ENCODE measurements around the gene CWC15.
"Not testable (repeated sequence)": the region's sequence is repeated elsewhere in the genome, so short reads cannot be mapped to it uniquely, and the experiment has no call there.

The CWC15 gene

GRCh38 chr11:94956963-94957362 is 16.4 kb downstream of the CWC15 start:
- in situ Hi-C loops (cut with MboI; ENCODE audit: low sequenced_read_pairs): no loop called here

- in situ Hi-C loops (cut with MboI; ENCODE audit: low sequenced_read_pairs): no loop called here
Observed at GRCh38 chr11:94954753-94955152, 18.6 kb downstream of the CWC15 start.

DNA sequence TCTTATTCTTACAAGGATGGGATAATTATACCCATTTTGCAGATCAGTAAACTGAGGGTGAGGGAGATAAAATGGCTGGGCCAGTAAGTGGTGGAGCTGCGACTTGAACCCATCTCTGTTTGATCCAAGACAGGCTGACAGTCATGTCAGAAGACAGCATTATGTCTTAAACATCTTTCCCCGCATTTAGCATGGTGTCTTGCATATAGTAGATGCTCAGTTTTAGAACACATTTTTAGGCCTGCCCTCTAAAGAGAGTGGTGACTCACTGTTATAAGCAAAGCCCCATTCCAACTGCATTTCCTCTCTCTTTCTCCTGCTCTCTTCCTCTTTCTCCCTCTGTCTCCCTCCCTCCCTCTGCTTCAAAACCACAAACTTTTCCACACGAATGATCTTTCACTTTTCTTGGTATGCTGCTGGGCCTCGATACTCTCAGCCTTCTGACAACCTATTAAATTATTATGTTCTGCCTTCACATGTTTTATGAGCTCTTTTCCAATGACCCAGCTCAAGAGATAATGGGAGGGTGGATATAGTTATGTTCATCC is 25.2 kb downstream of the CWC15 start:
- in situ Hi-C loops (cut with MboI; ENCODE audit: low sequenced_read_pairs): no loop called here

DNA sequence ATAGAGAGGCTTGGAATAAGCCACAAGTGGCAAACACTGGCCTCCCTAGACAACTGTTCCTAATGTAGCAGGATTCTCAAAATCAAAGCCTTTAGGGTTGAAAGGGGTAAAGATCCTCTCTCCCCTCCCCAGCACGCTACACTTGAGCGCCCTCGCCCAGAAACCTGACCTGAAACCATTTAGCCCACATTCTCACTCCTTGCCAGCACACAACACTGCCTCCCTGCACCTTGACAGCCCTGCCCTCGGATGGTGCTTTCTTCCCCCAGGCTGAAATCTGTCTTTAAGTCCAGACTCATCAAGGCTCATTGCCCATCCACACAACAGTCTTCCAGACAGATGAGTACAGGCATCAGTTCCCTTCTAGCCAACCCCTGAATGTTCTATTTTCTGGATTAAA is 26.5 kb downstream of the CWC15 start:
- in situ Hi-C loops (cut with MboI; ENCODE audit: low sequenced_read_pairs): no loop called here

GRCh38 chr11:94941131-94941530 is 32.2 kb downstream of the CWC15 start:
- in situ Hi-C loops (cut with MboI; ENCODE audit: low sequenced_read_pairs): no loop called here

- in situ Hi-C loops (cut with MboI; ENCODE audit: low sequenced_read_pairs): no loop called here
Observed at GRCh38 chr11:94939346-94939745, 34.0 kb downstream of the CWC15 start.

DNA sequence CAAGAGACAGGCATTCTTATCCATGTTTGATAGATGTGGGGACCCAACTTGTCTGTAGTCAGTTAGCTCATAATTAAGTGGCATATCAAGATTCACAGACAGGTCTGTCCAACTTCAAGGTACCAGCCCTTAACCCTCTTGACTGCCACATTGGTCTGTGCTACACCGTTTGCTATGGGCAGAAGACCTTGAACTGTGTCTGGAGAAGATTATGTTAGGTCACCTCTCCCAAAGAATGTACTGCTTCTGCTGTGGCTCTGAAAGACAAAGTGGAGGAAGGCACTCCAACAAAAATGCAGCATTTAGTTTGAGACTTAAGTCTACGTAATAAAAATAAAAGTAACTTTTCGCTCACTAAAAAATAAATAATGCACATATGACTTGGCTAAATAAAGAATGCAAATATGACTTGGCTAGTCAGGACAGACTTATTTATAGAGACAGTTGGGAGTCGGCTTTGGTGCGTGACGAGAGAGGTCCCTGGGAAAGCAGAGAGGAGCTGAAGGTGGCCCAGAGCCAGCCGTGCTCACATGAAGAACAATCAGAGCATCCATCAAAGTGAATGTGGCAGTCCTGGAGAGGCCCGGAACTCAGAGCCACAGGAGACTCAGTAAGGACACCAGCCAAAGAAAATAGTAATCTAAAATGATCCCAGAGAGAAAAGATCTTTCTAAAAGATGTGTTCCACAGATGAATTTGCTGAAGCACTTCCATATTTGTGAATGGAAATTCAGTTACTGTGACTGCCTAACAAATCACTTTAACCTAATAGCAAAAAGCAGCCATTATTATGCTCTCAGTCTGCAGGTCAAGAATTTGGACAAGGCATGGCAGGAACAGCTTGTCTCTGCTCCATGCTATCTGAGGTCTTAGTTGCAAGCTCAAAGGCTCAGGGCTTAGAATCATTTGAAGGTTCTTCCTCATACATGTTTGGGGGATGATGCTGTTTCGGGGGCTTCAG is 35.0 kb downstream of the CWC15 start:
- in situ Hi-C loops (cut with MboI; ENCODE audit: low sequenced_read_pairs): no loop called here

GRCh38 chr11:94934846-94935245 is 38.5 kb downstream of the CWC15 start:
- in situ Hi-C loops (cut with MboI; ENCODE audit: low sequenced_read_pairs): no loop called here

- in situ Hi-C loops (cut with MboI; ENCODE audit: low sequenced_read_pairs): no loop called here
Observed at GRCh38 chr11:94934362-94934761, 39.0 kb downstream of the CWC15 start.

DNA sequence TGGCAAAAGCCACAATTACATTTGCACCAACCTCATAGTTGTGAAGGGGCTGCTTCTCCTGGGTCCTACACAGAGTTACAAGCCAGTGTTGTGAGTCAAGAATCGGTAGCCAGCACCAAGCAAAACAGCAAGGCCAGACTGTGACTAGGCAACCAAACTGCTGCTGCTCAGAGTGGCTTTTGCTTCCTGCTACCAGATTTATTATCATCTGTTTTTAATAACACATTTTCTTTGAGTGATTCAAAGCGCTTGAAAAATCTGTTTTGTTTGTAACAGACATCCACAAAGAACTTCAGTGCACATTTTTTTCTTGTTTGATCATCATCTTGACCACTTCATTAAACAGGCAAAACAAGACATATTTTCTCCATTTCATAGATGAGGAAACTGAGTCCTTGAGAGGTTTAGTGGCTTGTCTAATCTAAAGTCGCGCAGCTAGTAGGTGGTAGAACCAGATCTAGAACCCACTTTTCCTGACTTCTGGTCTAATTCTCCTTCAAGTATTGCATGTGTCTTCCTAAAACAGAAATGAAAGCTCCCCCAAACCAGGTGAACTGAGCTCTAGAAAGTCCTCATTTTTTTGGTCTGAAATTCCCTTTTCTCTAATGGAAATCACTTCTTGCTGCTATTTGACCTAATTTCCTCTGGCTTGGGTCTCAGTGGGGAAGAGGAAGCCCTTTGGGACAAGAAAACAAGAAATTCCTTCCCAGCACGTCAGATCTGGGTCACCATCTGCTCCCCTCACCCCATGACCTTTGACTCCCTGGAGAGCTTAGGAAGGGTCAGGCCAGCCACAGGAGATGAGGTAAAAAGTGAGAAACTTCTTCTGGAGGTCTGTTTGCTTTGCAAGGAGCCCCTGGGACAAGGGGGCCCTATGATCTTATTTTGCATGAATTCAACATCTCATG is 39.9 kb downstream of the CWC15 start:
- in situ Hi-C loops (cut with MboI; ENCODE audit: low sequenced_read_pairs): no loop called here

GRCh38 chr11:94932503-94932902 is 40.9 kb downstream of the CWC15 start:
- in situ Hi-C loops (cut with MboI; ENCODE audit: low sequenced_read_pairs): no loop called here

DNA sequence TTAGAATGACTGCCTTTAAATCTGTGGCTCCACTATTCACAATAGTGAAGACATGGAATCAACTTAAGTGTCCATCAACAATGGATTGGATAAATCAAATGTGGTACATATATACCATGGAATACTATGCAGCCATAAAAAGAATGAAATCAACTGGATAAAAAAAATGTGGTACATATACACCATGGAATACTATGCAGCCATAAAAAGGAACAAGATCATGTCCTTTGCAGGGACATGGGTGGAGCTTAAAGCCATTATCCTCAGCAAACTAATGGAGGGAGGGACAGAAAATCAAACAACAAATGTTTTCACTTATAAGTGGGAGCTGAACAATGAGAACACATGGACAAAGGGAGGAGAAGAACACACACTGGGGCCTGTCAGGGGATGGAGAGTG is 41.3 kb downstream of the CWC15 start:
- in situ Hi-C loops (cut with MboI; ENCODE audit: low sequenced_read_pairs): not testable (repeated sequence)

DNA sequence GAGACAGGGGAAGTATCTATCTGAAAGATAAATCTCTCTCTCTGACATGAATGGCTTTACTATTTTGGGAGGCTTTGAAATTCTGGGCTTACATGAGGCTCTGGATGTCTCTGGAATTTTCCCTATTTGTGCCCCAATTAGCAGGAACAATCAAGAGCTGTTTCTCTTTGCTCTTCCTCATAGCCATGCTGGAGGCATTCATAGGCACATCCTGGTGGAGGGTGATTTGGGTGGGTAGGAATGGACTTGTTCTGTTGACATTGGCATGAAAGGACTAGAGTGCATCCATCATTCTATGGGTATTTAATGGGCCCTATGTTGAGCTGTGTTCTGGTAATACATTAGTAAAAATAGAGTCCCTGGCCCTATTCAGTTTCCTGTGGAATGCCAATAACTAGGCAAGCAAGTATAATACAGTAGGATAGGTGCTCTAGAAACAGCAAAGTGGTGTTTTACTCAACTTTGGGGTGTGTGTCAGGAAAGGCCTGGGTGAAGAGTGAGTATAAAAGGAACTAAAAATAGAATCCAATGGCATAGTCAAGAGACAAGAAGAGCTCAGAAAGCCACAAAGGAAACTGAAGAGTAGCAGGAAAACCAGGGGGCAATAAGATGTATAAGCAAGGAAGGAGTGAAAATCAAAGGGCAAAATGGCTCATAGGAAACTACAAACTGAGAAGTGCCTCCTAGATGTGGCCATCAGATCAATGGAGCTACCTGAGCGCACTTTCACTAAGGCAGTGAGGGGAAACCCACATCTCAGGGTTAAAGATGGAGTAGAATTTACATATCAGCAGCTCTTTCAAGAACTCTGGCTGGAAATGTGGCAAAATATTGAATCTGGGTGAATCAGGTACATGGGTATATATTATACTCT is 45.0 kb downstream of the CWC15 start:
- in situ Hi-C loops (cut with MboI; ENCODE audit: low sequenced_read_pairs): no loop called here

GRCh38 chr11:94926698-94927237 is 46.6 kb downstream of the CWC15 start:
- in situ Hi-C loops (cut with MboI; ENCODE audit: low sequenced_read_pairs): no loop called here

DNA sequence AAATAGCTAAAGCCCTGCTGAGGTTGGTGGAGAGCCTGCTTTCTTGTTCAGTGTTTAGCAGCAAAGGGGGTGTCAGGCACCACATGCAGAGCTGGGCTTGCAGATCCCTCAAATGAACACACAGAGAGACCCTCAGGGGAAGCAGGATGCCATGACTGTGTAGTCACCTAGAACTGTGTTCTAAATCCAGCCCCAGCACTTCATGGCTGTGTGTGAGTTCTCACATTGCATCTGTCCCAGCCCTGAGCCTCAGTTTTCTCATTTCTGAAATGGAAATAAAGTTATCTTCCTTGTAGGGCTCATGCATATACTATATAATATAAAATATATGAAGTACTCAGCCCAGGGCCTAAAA is 47.1 kb downstream of the CWC15 start:
- in situ Hi-C loops (cut with MboI; ENCODE audit: low sequenced_read_pairs): no loop called here

- in situ Hi-C loops (cut with MboI; ENCODE audit: low sequenced_read_pairs): no loop called here
Observed at GRCh38 chr11:94925422-94926270, 47.7 kb downstream of the CWC15 start.

GRCh38 chr11:94924612-94925011 is 48.7 kb downstream of the CWC15 start:
- in situ Hi-C loops (cut with MboI; ENCODE audit: low sequenced_read_pairs): loop anchor here (25.0 kb wide), 1 partner anchor 587 kb away; no protein-coding TSS in a partner anchor

- in situ Hi-C loops (cut with MboI; ENCODE audit: low sequenced_read_pairs): loop anchor here (25.0 kb wide), 1 partner anchor 587 kb away; no protein-coding TSS in a partner anchor
Observed at GRCh38 chr11:94924171-94924572, 49.2 kb downstream of the CWC15 start.

DNA sequence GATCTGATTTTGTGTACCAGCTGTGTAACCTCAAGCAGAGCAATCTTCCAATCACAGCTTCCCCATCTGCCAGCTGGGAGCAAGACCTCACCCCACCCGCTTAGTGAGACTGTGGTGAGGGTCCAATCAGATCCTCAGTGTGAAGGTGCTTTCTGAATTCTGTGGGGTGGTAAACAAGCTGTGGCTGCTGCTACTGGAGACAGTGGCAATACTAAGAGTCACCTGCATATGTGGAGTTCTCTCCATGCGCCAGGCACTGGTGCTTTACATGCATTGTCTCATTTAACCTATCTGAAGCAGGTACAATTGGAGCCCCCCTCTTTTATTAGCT is 50.4 kb downstream of the CWC15 start:
- in situ Hi-C loops (cut with MboI; ENCODE audit: low sequenced_read_pairs): loop anchor here (25.0 kb wide), 1 partner anchor 586 kb away; no protein-coding TSS in a partner anchor
